GM12892 (cell line): ENCODE measurements around the gene NIPBL.

Experiments
- DNase-seq: peaks from one replicate; pipeline ENCODE4 v3.0.0; 2011; ENCODE audit not compliant: insufficient read length
- FAIRE-seq: peaks from 2 replicates; lab custom pipeline; 2011; peaks lifted over from hg19 to GRCh38; lab: Jason Lieb, UNC
- POLR2A ChIP-seq: IDR thresholded peaks from 2 replicates; pipeline ENCODE4 v1.6.1; 2011; ENCODE audit warnings: low read depth, low read length, control low read depth
- POLR2AphosphoS5 ChIP-seq: IDR thresholded peaks from 2 replicates; pipeline ENCODE4 v1.6.1; 2011; ENCODE audit warnings: low read depth, low read length, control low read depth
- TAF1 ChIP-seq: IDR thresholded peaks from 2 replicates; pipeline ENCODE4 v1.6.1; 2011; ENCODE audit warnings: low read depth, mild to moderate bottlenecking, control low read depth, low read length, borderline replicate concordance

NIPBL gene

DNA sequence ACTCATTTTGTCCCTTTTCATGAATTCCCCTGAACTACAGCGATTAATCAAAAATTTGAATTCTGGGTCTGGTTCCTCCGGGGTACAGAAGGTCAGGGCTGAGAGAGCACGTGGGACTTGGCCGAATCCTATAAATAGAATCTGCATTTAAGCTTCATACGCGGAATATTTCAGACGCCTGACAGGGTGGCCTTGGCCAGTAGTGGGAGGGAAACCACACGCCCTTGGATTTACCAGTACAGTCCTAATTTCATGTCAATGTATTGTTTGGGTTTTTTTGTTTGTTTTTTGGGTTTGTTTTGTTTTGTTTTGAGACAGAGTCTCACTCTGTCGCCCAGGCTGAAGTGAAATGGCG, 21.5 kb upstream of the NIPBL start:
- TF ChIP-seq POLR2A (no peak), POLR2AphosphoS5 (no peak), TAF1 (no peak)
- no peak for DNase-seq
- no peak for FAIRE-seq

DNA sequence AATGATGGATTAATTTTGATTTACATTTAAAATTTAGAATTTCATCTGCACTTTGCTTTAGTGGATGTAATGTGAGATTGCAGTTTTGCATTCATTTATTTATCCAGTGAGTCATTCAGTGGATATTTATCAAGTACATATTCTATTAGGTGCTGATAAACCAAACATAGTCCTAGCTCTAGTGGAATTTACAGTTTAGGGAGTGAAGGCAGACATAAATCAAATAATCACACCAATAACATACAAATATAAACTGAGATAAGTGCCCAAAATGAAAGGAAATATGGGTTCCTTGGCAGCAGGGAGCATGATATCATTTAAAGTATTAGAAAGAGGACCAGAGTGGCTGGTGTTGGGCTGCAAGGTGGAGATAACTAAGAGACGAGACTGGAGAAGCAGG, 14.7 kb upstream of the NIPBL start:
- DNase-seq (no peak), FAIRE-seq (no peak)
- TF ChIP-seq POLR2AphosphoS5 (no peak), TAF1 (no peak), POLR2A (no peak)

DNA sequence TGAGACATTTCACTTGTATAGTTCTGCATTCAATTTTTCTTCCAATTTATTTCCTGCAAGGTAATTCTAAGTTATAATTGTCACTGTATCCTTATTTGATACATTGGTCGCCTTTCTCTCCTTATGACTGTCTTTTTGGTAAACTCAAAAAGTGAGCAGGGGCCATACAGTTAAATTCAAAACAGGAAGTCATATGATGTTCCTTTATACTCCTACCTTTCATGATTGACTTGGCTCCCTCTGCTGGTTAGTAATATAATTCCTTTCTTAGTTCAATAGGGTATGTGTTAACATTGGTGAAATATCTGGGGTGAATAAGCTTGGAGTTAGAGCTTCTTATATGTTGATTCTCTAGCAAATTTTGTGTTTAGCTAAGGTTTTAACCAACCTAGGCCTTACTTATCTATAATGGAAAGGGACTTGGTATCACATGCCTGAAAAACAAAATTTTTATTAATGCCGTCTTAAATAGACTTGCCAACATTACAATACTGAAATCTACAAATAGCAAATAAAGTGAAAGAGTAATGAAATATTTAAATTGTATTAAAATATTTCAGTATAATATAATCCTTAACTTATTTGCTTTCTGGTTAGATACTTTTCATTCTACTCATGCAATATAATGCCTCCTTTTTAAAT, 6.0 kb upstream of the NIPBL start:
- DNase-seq = no peak
- no peak for TF ChIP-seq POLR2A
- TF ChIP-seq TAF1 = no peak
- TF ChIP-seq POLR2AphosphoS5 = no peak
- FAIRE-seq = no peak

DNA sequence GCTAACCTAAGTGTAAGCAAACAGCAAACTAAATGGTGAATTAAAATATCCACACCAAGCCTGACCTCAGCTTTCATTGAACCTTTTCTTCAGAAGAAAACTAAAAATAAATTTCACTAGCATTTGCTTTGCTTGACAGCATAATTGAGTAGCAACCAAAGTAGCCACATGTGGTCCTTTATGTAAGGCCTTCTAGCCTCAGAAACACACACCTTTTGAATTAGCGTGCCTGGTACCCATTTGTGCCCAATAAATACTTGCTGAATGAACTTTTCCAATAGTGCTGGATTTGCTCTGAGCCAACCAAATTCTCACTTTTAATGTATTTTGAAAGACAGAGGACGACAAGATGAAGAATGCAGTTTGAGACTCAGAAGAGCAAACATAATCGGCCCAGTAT, 2.1 kb upstream of the NIPBL start:
- DNase-seq (no peak), FAIRE-seq (no peak)

DNA sequence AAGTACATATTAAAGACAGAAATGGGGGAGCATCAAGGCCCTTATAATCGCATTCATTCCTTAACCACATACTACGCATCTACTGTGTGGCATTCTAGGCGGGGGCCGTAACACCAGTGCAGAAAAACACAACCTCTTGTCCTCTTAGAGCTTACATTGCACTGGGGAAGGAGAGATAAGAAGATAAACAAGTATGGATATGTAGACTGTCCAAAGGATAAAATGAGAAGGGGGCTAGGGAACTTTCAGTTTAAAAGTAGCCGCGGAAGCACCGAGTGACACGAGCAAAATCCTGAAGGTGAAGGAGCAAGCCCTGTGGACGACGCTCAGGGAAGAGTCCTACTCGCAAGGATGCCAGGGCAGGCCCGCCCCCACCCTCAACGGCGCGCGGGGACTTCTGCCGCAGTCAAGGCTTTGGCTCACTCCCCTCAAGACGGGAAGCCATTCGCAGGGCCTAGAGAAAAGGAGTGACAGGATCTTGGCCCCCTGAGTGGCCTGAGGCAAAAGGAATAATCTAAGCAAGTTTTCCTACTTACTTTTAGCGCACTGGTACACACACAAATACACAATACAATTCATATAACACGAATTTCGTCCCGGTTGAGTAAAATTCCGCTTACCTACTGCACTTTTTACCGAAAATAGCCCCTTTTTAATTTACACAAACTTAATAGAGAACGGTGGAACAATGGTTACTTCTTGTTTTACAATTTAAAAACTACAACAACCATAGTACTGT, 1.3 kb upstream of the NIPBL start:
- no peak for DNase-seq
- TF ChIP-seq POLR2A (peak; percentile 32; the same call in 1 of the 2 replicates), TAF1 (no peak)
- FAIRE-seq = no peak

More for the DNA sequence above, 2.1 kb upstream of the NIPBL start:
- TF ChIP-seq POLR2AphosphoS5 = no peak
- no peak for TF ChIP-seq POLR2A
- TF ChIP-seq TAF1 = no peak

DNA sequence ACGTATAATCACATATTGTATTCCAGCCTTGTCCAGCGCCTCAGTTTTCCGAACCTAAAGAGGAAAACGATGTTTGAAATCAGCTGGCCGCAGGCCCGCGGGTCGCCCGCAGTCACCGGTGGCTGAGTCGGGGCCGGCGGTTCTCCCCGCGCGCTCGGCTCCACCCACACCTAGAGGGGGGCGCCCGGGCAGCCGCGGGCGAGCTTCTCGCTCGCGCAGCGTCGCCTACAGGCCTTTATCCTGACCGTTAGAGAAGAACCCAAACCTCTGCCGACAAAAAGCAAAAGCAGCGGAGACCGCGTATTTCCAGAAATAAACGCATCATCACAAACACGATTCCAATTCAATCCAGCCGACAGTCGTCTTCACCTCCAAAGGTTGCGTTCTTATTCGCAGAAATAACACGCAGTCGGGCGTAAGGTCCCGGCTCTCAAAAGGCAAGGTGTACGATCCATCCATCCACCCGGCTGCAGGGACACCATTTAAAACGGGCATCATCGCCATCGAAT, 725 bp upstream of the NIPBL start:
- TF ChIP-seq POLR2A = no peak
- TF ChIP-seq POLR2AphosphoS5 = no peak
- TF ChIP-seq TAF1 = no peak
- DNase-seq (peak; percentile 40), FAIRE-seq (peak; percentile 81)

DNA sequence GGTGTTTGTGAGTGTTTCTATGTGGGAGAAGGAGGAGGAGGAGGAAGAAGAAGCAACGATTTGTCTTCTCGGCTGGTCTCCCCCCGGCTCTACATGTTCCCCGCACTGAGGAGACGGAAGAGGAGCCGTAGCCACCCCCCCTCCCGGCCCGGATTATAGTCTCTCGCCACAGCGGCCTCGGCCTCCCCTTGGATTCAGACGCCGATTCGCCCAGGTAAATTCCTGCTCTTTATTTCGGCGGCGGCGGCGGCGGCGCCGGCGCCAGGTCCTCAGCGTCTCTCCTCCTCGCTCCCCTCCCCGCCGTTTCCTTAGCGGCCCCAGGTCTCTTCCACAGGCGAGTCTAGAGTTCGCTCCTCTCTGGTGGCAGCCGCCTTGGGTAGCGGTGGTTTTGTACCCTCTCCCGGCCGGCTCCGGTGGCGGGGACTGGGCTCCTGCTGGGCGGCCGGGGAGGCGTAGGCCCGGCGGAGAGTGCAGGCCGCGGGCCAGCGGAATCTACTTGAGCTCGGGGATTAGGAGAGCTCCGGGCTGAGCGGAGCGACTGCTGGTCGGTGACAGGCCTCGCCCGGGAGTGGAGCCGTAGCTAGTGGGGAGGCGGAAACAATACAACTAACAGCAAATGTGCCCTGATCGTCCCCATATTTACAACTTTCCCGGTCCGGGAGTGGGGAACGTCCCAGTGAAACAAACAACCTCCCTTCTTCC, 547 bp downstream of the NIPBL start:
- FAIRE-seq (peak; percentile 86), DNase-seq (no peak)
- peak; percentile 50; the same call in 1 of the 2 replicates for TF ChIP-seq TAF1
- no peak for TF ChIP-seq POLR2A
- no peak for TF ChIP-seq POLR2AphosphoS5

DNA sequence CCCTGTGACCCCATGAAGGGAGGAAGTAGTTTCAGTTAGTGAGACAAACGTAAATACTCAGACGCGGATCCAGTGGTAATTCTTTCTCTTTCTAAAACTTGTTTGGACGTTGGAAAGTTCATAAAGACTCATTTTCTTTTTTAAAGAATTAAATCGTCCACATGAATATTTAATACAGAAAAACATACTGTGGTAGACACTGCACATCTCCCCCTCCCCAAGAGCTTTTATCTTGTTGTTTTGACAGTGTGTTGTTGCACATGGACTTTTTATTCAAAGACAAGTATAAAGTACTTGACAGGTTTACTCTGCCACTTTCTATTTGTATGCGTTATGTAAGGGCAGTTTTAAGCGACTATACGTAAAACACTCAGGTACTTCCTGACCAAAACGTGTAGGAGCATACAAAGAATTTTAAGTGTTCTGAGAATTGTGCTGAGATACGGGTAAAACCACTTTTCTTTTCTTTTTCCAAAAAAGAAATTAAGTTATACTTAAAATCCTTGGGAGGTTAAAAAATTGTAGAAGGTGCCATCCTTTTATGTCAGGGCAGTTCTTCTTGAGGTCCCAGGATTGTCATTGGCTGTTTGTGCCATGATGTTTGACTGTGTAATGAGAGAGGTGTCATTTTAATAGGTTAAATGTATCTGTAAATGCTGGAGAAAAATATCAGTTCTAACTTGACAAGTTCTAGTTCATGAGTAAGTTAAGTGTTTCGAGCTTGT, 1.3 kb downstream of the NIPBL start:
- peak; percentile 74 for FAIRE-seq
- DNase-seq = no peak
- TF ChIP-seq TAF1 (no peak), POLR2A (no peak), POLR2AphosphoS5 (no peak)

- FAIRE-seq (no peak), DNase-seq (no peak)
- TF ChIP-seq TAF1 (no peak), POLR2AphosphoS5 (no peak), POLR2A (no peak)
Observed at GRCh38 chr5:36878392-36879082, 2.0 kb downstream of the NIPBL start.

DNA sequence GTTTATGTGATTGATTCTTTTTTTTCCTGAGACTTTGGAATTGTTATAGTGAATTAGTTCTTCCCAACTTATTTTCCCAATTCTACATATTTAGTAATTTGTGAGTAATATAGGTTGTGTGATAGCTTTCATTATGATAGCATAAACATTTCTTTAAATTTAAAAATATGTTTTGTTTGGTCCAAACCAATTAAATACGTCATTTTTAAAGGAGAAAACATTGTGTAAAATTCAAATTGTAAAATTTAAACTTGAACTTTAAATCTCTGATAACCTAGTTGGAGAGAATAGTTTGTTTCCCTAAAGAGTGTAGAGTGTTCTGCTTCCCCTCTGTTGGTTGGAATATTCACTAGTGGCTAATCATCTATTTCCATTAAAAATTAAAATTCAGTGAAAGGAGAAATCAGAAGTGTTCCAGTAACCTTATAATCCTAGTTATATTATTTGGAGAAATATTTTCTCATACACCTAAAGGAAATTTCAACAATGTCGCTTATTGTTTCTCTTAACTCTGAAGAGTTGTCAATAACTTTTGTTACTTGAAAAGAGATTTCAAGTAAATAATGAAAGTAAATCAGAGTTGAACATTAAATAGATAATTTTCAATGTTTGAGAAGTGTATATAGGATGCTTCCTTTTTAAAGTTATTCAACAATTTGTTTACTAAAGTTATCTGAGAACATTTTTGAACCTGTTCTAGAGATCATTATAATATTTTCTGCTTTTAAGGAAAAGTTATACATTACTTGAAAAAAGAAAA, 2.9 kb downstream of the NIPBL start:
- FAIRE-seq = no peak
- no peak for DNase-seq
- no peak for TF ChIP-seq TAF1
- no peak for TF ChIP-seq POLR2AphosphoS5
- TF ChIP-seq POLR2A = no peak
